Stimulated activated CD4-positive, alpha-beta T cell treated with anti-CD3 and anti-CD28 coated beads, Interleukin-15, amount 100 ng/mL, for 24 hours (primary cell): ENCODE measurements around the gene CSNK2B.

Experiments used
- DNase-seq: peaks from one replicate; pipeline ENCODE4 v3.0.0-alpha.2; 2020

Gene CSNK2B

DNA sequence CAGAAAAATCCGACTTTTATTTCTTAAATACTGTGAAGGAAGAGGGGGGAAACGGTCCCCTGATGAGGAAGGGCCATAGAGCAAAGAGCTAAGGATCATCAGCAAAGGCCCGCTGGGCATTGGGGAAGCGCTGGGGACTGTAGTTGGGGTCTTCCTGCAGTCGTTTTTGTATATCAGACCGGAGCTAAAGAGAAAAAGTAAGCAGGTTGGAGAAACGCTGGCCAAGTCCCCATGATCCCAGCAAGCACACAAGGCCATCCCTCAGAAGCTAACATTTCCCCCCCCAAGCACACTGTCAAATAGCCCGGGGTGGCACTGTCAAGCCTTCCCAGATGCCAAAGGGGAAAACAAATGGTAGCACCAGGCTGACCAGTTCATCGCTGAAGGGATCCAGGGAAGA, 26.8 kb upstream of the CSNK2B start:
- DNase-seq = no peak

DNA sequence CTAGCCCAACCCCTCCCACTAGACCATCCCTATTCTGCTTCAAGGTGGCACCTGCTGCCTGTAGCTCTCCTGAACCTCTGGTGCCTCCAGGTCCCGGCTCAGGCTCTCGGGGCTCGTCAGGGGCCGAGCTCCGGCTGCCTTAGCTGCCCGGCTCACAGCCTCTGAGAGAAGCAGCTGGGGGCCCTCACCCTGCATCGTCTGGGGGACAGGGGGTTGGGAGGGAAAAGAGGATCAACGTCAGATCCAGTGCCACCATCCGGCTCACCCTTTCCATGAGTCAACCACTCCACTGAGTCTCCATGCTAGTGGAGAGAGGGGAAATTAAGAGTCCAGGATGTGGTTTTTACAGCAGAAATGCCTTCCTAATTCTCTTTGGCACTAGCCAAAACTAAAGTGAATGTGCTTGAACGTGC, 26.4 kb upstream of the CSNK2B start:
- DNase-seq = peak; percentile 58

DNA sequence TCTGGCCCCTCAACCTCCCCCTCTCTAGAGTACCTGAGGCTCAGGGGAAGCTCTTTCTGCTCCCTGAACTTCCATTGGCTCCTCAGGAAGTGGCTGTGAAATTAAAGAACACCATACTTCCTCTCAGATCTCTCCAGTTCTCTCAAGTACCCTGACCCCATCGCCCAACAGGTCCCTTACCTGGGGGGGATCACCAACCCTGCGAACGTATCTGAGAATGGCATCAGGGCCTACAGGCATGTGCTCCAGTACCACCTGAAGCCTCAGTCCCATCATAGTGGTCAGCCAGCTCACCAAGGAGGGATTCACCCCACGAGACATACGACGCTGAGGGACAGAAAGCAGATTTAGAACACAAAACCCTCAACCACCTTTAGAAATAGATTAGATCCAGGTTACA, 25.3 kb upstream of the CSNK2B start:
- DNase-seq = no peak

DNA sequence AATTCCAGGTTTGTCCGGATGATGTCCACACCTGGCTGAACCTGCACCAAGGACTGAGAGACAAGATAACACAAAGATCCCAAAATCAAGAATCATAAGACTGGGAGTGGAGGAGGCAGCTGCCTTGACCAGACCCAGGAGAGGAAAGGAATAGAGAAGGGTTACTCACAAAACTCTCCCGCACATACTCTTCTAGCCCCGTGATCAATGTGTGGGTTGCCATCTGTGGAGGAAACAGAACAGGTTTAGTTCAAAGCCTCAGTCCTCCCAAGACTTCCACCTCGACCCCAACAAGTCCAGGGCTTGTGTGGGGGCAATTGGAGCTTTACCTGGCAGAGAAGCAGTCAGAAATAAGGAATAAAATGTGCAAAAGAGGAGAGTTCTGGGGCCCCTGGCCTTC, 24.5 kb upstream of the CSNK2B start:
- no peak for DNase-seq

DNA sequence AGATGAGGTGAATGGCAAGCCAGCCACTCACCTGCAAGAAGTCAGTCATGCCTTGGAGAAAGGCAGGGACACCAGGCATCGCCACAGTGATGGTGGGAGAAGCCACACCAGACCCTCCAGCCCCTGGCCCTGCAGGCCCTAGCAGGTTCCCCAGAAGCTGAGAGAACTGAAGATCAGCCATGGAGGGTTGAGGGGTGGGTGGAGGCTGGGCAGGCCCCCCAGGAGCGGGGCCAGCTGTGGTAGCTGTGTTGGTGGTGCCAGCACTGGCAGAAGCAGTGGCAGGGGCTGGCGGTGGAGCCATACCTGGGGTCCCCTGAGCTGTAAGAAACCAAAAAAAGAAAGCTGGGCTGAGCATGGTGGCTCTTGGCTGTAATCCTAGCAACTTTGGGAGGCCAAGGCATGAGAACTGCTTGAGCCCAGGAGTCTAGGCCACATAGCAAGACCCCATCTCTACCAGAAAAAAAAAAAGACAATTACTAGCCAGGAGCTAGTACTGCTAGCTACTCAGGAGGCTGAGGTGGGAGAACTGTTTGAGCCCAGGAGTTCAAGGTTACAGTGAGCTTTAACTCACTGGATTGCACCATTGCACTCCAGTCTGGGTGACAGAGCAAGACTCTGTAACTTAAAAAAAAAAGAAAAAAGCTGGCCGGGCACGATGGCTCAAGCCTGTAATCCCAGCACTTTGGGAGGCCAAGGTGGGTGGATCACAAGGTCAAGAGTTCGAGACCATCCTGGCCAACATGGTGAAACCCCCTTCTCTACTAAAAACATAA, 22.9 kb upstream of the CSNK2B start:
- no peak for DNase-seq

DNA sequence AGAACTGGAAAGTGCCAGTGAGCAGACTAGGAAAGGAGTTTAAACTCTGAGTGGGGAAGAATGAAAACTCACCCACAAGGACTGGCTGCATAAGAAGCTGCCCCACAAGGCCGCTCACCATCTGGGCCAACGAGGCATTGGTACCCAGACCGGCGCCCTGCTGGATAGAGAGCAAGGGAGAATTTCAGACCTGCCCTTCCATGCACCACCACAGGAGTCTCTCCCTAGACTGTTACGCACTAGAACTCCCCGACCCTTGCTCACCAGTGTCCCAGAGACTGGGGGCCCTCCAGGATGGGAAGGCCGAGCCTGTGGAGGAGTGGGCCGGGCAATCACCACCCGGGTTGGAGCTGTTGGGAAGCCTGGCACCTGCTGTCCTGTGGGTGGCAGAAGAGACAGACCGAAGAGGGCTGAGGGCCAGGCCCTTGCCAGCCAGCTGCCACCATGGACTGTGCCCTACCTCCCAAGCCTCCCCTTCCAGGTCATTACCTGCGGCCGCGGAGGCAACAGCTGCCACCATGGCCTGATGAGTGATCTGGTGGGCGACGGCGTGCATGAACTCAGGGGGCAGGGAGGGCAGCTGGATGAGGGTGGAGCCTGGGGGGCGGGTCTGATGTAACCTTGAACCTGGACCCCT, 21.9 kb upstream of the CSNK2B start:
- no peak for DNase-seq

DNA sequence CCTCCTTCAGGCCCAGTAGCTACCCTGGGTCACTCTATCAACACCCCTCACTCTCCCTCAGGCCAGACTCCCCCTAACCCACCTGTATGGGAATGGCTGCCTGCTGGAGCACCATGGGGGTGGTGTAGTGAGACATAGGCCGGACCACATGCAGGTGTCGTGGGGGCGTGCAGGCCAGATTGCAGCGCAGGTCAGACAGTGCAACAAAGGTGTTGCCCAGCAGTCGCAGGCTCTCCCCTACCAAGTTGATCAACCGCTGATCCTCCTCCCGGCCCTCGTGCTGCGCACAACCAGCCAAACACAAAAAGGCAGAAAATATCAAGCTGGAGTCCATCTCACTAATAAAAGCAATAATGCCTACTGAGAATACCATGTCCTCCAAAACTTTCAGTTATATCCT, 20.6 kb upstream of the CSNK2B start:
- DNase-seq = no peak

DNA sequence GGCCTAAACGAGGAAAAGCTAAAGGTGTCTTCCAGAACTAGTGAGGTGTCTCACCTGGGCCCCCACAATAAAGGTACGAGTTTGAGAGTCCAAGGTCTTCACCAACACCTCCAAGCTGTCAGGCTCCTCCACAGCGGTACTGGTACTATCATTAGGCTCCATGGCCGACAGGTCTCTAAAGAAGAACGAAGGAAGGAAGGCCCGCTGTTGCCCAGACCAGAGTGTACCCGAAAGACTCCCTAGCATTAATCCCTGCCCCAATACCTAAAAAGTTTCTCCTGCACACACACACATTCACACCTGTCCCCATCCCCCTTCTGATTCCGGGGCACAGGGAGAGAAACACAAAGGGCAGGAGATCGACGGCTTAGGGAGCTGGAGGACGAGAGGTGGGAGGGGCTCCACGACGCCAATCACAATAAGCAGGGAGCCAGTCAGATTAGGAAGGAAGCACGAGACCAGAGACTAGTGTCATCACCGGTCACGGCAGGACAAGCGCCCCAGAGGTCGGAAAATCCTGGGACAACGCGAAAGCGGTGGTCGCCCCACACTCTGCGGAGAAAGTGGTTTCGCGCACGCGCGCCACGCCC, 14.2 kb upstream of the CSNK2B start:
- DNase-seq = peak; percentile 77

DNA sequence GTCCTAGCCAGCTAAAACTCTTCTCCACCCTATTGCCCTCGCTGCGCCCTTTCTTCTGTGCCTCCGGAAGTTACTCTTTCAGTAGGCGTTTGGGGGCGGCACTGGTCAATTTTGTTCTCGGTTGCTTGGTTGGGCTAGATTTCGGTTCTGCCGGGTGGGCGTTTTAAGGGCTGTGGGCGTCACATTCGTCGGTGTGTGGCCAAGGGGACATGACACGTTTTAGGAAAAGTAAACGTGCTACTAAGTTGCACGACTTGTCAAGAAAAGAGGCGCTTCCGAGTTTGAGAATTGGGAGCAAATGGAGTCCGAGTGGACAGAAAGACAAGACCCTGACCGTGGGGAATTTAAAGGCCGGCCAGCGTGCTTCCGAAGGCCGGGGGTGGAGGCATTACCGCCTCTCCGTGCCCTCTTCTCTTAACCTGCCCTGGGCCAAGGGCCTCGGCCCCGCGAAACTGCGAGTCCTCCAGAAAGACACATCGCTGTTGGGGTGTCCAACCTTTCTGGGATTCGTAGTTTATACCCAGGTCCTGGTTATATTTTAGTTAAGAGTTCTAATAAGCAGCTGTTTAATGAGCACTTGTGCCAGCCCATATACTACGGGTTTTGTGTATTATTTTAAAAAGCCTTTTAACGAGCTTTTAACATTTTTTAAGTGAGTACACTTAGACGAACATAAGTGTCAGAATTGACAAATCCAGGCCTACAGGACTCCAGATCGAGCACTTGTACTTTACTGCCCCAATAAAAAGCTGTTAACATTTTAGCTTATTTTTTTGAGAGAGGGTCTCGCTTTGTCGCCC, 12.8 kb upstream of the CSNK2B start:
- peak; percentile 90 for DNase-seq

DNA sequence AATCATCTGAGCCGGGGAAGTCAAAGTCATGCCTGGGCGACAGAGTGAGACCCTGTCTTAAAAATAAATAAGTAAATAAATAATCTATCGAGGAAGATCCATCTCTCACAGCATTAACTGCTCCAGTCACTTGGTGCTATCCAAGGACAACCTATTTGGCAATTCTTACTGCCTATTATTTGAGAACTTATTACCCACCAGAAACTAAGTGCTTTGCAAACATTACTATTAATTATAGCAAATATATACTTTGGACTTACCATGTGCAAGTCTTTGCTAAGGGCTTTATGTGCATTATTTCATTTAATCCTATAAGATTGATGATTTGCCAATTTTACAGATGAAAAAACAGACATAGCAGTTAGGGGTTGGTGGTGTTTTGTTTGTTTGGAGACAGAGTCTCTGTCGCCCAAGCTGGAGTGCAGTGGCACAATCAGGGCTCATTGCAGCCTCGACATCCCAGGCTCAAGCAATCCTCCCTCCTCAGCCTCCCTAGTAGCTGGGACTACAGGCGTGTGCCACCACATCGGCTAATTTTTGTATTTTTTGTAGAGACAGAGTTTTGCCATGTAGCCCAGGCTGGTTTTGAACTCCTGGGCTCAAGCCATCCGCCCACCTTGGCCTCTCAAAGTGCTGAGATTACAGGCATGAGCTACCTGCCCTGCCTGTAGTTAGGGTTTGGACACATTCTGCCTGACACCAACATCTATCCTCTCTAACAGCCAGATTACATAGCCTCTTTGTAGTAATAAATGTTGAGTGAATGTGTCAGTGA, 11.1 kb upstream of the CSNK2B start:
- DNase-seq = no peak

DNA sequence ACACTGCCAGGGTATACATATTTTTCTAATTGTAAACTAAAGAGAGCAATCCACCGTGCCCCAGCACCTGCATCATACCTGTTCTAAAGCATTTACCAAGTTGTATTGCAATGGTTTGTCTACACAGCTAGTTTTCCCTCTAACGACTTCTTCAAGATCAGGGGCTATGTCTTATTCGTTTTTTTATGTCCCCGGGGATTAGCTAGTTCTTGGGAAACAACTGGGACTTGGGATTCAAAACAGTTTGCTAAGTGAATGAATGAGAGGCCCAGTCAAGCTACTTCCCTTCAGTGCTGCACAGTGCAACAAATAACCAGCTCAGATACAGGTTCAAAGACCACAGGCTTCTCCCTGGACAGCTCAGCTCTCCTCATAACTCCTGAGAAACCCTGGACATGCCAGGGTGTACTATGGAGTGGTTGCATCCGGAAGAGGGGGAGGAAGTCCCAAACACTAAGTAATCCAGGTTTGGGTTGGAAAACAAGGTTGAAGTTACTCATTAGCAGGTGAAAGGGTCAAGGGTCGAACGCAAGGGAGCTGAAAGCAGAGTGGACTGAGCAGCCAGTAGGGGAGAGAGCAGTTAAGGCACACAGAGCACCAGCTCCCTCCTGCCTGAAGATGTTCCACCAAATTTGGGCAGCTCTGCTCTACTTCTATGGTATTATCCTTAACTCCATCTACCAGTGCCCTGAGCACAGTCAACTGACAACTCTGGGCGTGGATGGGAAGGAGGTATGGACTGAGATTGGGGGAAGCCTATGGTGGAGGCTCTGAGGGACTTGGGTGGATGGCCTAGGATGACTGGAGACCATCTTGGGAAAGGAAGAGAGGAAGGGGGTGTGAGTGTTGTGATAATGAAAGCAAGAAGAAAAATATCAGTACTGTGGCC, 10.3 kb upstream of the CSNK2B start, which contains the start of gene APOM:
APOM (plus strand) TSS at position 546 of the 889 bp plus-strand sequence; CDS start at position 619, 73 bp downstream.
- DNase-seq = no peak

DNA sequence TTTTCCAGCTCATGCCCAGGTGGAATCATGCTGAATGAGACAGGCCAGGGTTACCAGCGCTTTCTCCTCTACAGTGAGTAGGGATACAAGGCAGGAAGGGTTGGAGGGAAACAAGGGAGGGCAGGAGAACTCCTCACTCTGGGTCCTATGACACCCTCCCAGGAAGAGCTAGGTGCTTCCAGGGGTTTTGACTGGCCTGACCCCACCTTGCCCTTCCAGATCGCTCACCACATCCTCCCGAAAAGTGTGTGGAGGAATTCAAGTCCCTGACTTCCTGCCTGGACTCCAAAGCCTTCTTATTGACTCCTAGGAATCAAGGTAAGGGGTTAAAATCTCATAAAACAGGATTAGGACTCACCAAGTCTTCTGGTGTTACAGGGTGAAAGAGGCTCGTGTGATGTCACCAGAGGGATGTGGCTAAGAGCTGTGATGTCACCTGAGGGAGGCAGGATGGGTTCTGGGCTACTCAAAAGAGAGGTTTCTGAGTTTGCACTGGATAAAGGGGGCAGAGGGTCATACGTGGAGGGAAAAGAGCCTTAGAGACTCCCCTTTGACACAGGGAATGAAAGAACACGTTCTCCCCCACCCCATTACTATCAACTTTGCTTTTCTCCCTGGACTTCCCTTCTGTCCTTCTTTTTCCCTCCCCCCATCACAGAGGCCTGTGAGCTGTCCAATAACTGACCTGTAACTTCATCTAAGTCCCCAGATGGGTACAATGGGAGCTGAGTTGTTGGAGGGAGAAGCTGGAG, 8.3 kb upstream of the CSNK2B start:
- peak; percentile 41 for DNase-seq

DNA sequence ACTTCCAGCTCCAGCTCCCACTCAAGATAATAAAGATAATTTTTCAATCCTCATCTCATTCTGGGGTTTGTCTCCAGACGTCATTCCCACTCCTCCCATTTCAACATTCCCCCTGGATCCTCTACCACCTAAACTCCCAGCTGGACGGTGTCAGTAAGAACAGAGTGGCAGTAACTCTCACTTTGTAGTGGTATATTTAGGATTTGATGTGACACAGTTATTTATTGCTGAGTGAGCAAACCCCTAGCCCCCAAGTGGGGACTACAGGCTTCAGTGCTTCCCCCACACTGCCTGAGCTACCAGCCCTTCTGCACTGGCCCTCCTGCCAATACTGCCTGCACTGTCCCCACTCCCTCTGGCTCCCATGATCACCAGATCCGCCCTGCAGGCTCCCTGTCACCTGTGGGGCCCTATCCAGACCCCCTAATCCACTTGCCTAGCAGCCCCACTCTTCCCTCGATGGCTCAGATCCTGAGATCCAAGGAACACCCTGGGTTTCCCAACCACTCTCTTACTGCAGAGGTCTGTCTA, 7.7 kb upstream of the CSNK2B start:
- DNase-seq = no peak

DNA sequence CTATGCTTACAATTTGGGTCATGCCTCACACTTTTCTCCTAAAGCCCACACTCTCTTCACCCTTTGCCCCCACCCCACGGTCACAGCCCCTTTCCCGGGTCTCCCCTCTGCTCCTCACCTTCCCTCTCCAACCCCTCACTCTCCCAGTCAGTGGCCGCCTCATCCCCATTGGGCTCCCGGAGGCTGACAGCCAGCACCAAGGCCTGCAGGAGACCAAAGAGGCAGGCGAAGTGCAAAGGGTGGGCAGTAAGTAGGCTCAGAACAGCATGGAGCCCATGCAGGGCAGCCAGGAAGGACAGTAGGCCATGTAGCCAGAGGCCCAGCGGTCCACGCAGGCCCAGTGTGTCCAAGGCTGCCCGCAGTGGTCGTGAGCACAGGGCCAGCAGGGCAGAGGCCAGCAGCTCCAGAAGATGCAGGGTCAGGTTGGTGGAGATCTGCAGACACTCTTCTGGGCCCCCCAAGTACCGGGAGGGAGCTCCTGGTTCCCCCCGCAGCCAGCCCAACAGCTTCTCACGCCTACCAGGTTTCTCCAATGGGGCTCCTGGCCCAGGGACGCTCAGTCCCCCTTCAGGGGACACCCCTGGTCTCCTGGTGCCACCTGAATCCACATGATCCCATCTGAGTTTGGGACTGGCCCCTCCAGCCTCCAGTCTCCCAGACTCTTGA, 6.8 kb upstream of the CSNK2B start:
- DNase-seq = no peak

DNA sequence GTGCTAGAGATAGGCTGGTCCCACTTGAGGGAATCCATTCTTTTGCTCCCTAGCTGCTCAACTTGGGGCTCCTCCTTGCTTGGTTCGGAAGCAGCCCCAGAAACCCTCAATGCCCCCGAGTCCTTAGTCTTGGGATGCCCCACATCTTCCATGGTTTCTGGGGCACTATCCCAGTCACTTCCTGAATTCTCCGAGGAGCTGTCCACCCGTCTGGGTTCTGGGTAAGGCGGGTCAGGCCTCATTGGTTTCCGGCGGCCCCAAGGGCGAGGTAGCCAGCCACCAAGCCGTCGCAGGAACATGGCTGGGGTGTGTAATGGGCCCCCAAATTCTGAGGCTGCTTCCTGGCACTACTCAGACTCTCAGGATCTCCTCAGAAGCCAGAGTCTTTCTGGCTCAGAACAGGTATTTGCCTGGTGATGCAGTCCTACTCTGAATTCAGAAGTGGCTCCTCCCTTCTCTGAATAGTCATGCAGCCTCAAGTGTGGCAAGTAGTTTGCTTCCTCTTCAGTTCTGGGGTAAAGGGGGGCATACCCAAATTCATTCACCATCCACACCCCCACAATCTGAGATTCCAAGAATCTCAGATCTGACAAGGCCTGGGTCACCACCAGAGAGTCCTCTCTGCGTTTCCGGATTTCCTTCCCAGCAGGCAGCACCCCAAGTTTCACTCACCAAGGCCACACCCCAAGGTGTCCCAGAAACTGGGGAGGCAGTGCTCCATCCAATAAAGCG, 6.1 kb upstream of the CSNK2B start:
- peak; percentile 64 for DNase-seq

DNA sequence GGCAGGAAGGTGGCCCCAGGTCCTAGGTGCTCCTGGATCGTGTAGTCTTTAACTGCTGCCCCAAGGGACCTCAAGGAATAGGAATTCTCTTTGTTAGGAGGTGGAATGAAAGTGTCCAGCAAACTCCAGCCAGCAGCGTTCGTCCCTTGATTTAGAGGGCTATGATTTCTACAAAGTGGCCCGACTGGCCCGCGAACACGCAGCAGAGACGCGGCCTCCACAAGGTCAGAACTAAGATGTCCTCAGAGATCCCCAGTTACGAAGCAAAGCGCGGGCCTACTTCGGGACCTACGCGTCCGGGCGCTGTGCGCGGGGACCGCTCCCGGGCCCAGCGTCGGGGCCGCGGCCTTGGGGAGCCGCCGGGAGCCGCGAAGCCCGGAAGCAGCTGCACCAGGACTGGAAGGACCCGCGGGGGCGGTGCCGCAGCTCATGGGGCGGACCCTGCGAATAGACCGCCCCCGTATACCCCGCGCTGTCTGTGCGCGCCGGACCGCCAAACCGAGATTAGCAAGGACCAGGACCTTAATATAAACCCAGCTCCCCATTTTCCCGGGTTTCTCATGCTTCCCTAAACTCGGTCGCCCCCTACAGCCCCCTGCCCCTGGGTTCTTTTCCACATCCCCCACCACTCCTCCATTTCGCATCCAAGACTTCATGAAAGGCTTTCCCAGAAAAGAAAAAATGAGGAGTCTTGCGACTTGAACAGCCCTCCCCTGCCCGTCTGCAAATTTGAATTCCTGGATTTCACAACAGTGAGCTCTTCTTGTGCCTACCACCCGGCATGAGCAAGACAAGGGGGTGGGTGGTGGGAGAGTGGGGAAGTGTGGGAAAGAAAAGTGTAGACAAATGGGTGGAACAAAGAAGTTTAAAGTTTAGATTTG, 5.3 kb upstream of the CSNK2B start, which contains the start of gene C6orf47:
C6orf47 (minus strand) TSS at position 398 of the 881 bp plus-strand sequence. CDS start 831 bp downstream, outside the sequence.
- DNase-seq = peak; percentile 89

DNA sequence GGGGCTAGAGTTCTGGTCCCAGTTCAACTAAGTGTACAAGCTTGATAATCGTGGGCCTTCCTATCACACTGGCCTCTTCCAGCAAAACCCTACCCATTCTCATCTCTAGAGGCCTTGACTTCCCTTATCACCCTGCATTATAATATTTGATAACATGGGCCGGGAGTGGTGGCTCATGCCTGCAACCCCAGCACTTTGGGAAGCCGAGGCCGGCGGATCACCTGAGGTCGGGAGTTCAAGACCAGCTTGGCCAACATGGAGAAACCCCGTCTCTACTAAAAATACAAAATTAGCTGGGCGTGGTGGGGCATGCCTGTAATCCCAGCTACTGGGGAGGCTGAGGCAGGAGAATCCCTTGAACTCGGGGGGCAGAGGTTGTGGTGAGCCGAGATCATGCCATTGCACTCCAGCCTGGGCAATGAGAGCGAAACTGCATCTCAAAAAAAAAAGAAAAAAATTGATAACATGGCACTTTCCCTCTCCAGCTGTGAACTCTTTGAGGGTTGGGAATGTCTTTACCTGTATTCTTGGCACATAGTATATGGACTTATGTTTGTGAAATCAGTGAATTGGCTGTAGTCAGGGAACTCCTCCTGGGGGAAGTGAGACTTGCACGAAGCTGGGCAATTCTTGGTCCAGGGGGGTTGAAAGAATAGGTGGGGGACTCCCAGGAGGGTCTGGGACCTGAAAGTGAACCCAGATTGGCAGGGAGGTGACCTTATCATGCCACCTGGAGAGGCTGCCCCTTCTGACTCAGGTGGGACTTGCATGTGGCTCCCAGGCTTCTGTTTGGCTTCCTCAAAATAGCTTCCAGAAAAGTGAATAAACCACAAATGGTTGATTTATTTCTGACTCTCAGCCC, 4.4 kb upstream of the CSNK2B start:
- DNase-seq = no peak
